GM18951 (cell line): Measurements from ENCODE around the gene SNX21.
"Not testable (repeated sequence)": the region's sequence is repeated elsewhere in the genome, so short reads cannot be mapped to it uniquely, and the experiment has no call there.

ENCODE experiments used
- POLR2A ChIP-seq: IDR thresholded peaks from 4 replicates; pipeline ENCODE4 v1.6.1; 2011; ENCODE audit warnings: mild to moderate bottlenecking; ENCODE audit not compliant: insufficient read length, insufficient read depth; ENCODE audit errors: extremely low read depth
- in situ Hi-C: fragments of 300-500 bp; cut with MboI; formaldehyde crosslinking; loops from one replicate; pipeline ENCODE4 v1.12.0; 2022; ENCODE audit warnings: low sequenced_read_pairs, mixed read lengths, inconsistent platforms; ENCODE audit not compliant: unreplicated experiment

The SNX21 gene

DNA sequence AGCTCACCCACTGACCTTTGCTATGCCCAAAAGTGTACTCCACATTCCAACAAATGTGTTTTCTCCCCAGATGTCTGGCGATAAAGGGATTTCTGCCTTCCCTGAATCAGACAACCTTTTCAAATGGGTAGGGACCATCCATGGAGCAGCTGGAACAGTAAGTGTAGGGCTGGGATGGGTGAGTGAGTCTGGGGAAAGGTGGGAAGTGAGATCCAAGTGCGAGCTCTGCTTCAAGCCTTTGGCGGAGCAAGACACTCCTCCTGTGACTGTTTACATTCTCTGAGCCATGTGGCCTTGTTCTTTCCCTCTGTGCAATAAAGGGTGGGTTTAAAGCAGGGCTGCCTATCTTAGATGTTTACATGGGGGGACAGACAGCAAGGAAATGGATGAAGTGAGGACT, 19.3 kb upstream of the SNX21 start:
- no peak for TF ChIP-seq POLR2A
- in situ Hi-C loops = no loop called here

DNA sequence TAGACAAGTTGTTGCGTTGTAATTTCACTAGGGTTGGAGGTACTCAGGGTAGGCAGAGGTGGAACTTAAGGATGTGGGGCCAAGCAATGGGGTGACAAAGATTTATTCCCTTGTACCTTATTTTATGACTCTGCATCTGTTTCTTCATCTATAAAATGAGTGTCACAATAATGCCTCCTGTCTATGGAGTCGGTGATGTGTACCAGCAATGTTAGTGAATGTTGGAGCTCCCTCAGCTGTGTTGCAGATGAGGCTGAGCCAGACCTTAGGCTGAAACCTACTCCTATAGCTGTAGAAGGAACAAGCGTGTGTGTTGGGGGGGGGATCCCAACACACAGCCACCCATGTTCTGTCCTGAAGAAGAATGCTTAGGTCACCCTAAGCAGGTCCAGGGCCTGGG, 16.6 kb upstream of the SNX21 start:
- TF ChIP-seq POLR2A = no peak
- in situ Hi-C loops = no loop called here

DNA sequence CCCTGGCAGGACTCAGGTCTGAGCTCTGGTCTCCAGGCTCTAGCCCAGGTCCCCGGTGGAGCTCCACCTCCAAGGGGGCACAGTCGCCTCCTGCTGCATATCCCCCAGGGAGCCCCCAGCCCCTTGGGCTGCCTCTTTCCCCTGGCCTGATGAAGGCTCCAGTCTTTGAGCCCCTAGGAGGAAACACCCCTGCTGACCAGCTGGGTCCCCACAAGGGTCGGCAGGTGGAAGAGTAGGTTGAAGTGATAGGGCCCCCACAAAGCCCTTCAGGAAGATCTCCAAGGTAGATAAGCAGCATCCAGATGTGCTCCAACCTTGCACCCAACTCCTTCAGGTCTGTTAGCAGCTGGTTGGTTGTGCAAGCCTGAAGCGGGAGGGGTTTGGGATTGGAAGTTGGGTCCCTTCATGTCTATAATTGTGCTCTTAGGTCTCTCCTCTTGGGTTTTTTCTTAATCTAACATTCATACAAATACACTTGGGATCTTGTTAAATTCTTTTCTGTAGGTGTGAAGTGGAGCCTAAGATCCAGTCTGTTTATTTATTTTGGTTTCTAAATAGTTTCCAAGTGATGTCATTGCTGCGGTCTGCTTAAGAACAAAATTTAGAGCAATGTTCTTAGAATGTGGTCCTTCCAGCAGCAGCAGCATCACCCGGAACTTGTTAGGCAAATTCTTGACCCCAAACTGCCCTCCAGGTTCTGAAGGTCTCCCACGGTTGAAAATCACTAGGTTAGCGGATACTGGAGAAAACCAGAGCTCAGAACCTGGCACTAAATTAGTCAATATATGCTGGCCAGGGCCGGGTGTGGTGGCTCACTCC, 16.0 kb upstream of the SNX21 start:
- in situ Hi-C loops = no loop called here

GRCh38 chr20:45818239-45818638, 15.4 kb upstream of the SNX21 start:
- TF ChIP-seq POLR2A = no peak
- in situ Hi-C loops = no loop called here

More for the DNA sequence above, 16.0 kb upstream of the SNX21 start:
- no peak for TF ChIP-seq POLR2A

DNA sequence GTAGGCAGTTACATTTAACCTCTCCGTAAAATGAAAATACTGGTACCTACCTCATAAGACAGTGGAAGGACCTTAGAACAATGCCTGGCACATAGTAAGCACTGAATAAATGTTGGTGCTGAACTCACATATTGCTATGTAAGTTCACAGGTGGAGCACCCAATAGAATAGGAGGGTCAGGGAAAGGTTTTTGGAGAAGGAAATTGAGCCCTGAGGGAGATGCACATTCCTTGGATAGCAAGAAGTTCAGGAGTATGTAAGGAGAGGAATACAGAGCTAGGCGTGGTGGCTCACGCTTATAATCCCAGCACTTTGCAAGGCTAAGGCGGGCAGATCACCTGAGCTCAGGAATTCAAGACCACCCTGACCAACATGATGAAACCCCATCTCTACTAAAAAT, 14.1 kb upstream of the SNX21 start:
- TF ChIP-seq POLR2A = no peak
- in situ Hi-C loops = no loop called here

GRCh38 chr20:45821947-45822346, 11.7 kb upstream of the SNX21 start:
- in situ Hi-C loops = no loop called here
- TF ChIP-seq POLR2A = no peak

GRCh38 chr20:45822857-45823256, 10.7 kb upstream of the SNX21 start:
- no peak for TF ChIP-seq POLR2A
- in situ Hi-C loops = no loop called here

GRCh38 chr20:45823949-45824835, 9.4 kb upstream of the SNX21 start:
- TF ChIP-seq POLR2A = no peak
- in situ Hi-C loops = no loop called here

- TF ChIP-seq POLR2A = no peak
- in situ Hi-C loops = no loop called here
Observed at GRCh38 chr20:45826381-45827019, 7.1 kb upstream of the SNX21 start.

DNA sequence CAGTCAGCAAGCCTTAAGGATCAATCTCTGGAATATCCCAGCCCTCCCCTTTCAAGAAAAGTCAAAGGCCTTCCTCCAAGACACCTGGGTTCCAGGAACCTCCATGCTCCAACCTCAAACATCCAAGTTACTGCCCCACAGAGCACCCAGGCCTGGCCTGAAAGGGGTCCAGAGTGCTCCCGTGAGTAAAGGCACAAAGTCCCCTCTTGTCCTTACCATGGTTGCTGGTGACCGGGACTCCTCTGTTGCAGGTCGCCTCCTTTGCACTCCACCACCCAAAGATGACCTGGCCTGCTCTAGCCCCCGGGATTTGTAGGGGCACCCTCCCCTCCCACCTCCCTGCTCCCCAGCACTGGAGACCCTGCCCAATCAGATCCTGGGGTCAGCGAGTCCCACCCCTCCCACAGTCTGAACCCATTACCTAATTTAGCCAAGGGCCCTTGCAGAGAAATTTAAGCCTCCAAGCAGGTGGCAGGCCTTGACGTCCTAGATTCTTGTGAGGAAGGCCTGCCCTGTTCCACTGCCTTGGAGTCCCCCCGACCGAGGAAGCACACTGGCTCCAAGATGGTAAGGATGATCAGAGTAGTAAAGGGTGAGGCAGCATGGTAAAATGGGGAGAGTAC, 6.5 kb upstream of the SNX21 start, which contains the start of gene TNNC2:
Gene TNNC2, minus strand, starts transcription at position 283 of the 623 bp plus-strand sequence. Its CDS starts 64 bp downstream, at position 219.
- TF ChIP-seq POLR2A = no peak
- in situ Hi-C loops = no loop called here

GRCh38 chr20:45827712-45828111, 5.9 kb upstream of the SNX21 start:
- in situ Hi-C loops = no loop called here
- no peak for TF ChIP-seq POLR2A

DNA sequence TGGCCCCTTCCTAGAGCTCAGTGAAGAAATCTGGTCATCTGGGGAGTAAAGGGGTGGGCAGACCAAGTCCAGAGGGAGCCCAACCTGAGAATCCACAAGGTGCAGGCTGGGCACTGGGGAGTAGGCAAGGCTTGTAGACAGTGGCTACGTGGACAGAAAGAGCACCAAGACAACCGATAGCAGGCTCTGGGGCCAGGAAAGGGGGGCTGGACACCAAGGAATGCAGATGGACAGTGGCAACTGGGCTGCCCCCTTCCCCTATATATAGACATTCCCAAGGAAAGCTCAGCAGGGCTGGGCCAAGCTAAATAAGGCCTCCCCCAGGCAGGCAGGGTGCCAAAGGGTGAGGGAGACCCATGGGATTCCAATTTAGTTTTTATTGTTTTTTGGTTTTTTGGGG, 5.0 kb upstream of the SNX21 start:
- no peak for TF ChIP-seq POLR2A
- in situ Hi-C loops = no loop called here

DNA sequence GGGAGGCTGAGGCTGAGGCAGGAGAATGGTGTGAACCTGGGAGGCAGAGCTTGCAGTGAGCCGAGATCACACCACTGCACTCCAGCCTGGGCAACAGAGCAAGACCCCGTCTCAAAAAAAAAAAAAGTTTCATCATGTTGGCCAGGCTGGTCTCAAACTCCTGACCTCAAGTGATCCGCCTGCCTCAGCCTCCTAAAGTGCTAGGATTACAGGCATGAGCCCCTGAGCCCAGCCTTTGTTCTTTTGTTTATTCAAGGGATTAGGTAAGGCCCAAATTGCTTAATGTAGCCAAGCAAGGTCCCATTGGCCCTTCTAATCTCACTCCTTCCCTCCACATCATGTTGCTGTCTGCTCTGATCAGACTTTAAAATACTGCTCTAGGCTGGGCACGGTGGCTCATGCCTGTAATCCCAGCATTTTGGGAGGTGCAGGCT, 3.9 kb upstream of the SNX21 start:
- in situ Hi-C loops = not testable (repeated sequence)
